Astrocyte of the cerebellum (primary cell): ENCODE results near the gene TSPAN4.

ENCODE experiments used
- DNase-seq: peaks from one replicate; pipeline ENCODE4 v3.0.0-alpha.2; 2011; ENCODE audit warnings: low read depth
- H3K4me3 ChIP-seq: 2 replicates; pipeline ENCODE4 v1.5.1; 2011; ENCODE audit warnings: mild to moderate bottlenecking, low read depth, low read length, moderate library complexity
- CTCF ChIP-seq: IDR thresholded peaks from 2 replicates; pipeline ENCODE4 v1.5.1; 2012; ENCODE audit warnings: low read length, low read depth, moderate library complexity, mild to moderate bottlenecking; ENCODE audit errors: missing control alignments
- in situ Hi-C: cut with HindIII; loops from 2 replicates; pipeline ENCODE4 v1.10.0; 2017; ENCODE audit warnings: low sequenced_read_pairs

Gene TSPAN4

DNA sequence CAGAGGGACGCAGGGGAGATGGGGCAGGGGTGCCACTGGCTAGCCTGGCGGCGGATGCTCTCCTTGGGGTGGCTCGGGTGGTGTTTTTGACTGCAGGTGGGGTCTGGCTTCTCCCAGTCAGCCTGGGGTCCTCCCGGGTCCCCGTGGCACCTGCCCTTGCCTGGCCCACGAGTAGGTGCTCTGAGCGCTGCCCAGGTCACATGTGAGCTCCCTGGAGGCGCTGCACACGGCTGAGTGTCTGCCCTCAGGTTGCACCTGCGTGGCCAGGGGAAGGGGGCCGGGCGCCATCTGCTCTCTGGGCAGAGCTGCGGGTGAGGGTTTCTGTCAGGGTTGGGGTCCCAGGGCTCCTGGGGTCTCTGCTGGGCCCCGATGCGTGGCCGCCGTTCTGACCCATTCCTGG is 5.2 kb downstream of the TSPAN4 start:
- no peak for DNase-seq

DNA sequence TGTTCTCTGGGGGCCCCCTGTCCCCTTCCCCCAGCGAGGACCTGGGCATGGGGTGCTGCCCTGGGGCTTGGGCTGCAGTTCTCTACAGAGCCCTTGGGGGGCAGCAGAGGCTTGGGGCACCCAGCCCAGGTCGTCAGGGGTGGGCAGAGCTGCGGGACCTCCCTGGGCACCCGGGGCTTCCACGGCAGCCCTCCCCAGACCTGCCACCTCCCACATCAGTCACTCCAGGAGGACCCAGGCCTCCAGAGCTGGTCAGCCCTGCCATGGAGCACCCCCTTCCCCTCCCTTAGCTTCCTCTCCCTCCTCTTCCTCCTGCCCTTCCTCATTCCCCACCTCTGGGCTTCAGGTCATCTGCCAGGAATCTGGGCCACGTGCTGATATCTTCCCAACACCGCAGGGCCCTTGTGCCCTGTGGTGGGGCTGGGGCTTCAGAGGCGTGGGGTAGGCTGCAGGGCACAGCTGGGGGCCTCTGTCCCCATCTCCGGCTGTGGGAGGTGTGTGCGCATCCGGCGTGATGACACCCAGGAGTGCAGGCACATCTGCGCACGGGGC is 5.8 kb downstream of the TSPAN4 start:
- TF ChIP-seq CTCF: peak; percentile 93
- no peak for DNase-seq
- H3K4me3 ChIP-seq: peak overlapping the region; percentile 3
- in situ Hi-C loops: no loop called here

More for the DNA sequence above, 5.2 kb downstream of the TSPAN4 start:
- no peak overlapping the region for H3K4me3 ChIP-seq
- in situ Hi-C loops: no loop called here
- no peak for TF ChIP-seq CTCF

DNA sequence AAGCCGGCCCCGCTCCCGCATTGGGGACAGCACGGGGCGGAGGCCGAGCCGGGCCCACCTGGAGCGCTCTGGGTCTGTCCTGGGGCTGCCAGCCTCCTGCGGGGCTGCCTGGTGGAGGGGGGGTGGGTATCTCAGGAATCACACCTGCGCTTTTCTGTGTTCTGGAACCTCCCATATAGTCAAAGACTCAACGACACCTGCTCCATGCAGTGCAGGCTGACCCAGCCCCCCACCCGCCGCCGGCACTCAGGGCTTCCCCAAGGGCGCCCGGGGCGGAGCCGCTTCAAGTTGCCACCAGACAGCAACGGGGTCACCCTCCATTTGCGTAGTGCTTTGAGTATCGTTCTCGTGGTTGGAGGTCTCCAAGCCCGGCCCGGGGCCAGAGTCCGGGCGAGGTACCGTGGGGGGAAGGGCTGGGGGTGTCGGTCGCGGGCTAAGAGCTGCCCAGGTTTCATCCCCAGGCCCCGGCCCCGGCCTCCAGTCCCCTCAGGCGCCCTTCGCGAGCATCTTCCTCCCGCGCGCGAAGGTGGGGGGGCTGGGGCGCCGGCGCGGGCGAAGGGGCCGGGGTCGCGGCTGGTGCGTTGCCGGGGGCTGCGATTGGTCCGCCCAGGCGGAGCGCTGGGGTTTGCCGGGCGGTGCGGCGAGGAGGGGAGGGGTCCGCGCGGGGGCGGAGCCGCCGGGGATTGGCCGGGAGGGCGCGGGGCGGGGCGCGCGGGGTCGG is 6.6 kb downstream of the TSPAN4 start:
- no peak for DNase-seq
- no peak for TF ChIP-seq CTCF
- peak overlapping the region; percentile 49 for H3K4me3 ChIP-seq
- in situ Hi-C loops: no loop called here

GRCh38 chr11:849951-850774 is 7.5 kb downstream of the TSPAN4 start:
- no peak for DNase-seq
- in situ Hi-C loops: no loop called here
- TF ChIP-seq CTCF: no peak
- peak overlapping the region; percentile 49 for H3K4me3 ChIP-seq

GRCh38 chr11:850775-851763 is 8.4 kb downstream of the TSPAN4 start:
- in situ Hi-C loops: no loop called here
- DNase-seq: no peak
- peak; percentile 6 for TF ChIP-seq CTCF
- peak overlapping the region; percentile 49 for H3K4me3 ChIP-seq

GRCh38 chr11:852762-853161 is 10.1 kb downstream of the TSPAN4 start:
- no peak for TF ChIP-seq CTCF
- DNase-seq: no peak
- no peak overlapping the region for H3K4me3 ChIP-seq
- in situ Hi-C loops: no loop called here
